Kidney (tissue), 14 donors: ENCODE measurements around the gene MYO1C. TPM values are rescaled to one million over a fixed set of nuclear protein-coding genes. Genes with fewer than 3 reads are reported as not detected.

ENCODE experiments used
- DNase-seq, 5 donors: peaks; one replicate each; pipeline ENCODE4 v3.0.0-alpha.2; 2013 to 2020
- FAIRE-seq: peaks from 2 replicates; lab custom pipeline; 2012; peaks lifted over from hg19 to GRCh38; lab: Jason Lieb, UNC
- H3K27ac ChIP-seq, 2 donors: one replicate each; pipeline ENCODE4 v1.7.0; 2013; ENCODE audit warnings: low read depth in 2 of 2, low read length in 2 of 2, inconsistent platforms in 1 of 2
- H3K27me3 ChIP-seq: one replicate; pipeline ENCODE4 v1.7.1; 2013; ENCODE audit warnings: low read length, inconsistent platforms; ENCODE audit not compliant: control insufficient read depth, insufficient read depth
- H3K36me3 ChIP-seq, 3 donors: one replicate each; pipeline versions ENCODE4 v1.7.0 to v1.7.1; 2013; ENCODE audit warnings: low read length in 3 of 3, control low read depth in 1 of 3, inconsistent platforms in 1 of 3; ENCODE audit not compliant: insufficient read depth in 3 of 3, control insufficient read depth in 2 of 3
- H3K4me1 ChIP-seq, 3 donors: one replicate each; pipeline versions ENCODE4 v1.7.0 to v1.7.1; 2013; ENCODE audit warnings: low read length in 3 of 3, inconsistent platforms in 1 of 3, low read depth in 1 of 3; ENCODE audit not compliant: control insufficient read depth in 2 of 3, insufficient read depth in 2 of 3
- H3K4me3 ChIP-seq, 3 donors: one replicate each; pipeline versions ENCODE4 v1.7.0 to v1.8.1; 2013; ENCODE audit warnings: low read length in 3 of 3, control low read depth in 1 of 3, inconsistent platforms in 1 of 3
- H3K9ac ChIP-seq, 3 donors: one replicate each; pipeline versions ENCODE4 v1.7.0 to v1.7.1; 2013; ENCODE audit warnings: low read length in 3 of 3, control low read depth in 1 of 3, inconsistent platforms in 1 of 3
- H3K9me3 ChIP-seq, 3 donors: one replicate each; pipeline versions ENCODE4 v1.7.0 to v1.7.1; 2013; ENCODE audit warnings: low read length in 3 of 3, control low read depth in 1 of 3, inconsistent platforms in 1 of 3; ENCODE audit not compliant: control insufficient read depth in 2 of 3, insufficient read depth in 1 of 3
- intact Hi-C: fragments of 100-400 bp; cut with DNase I; formaldehyde crosslinking; loops from one replicate; pipeline ENCODE4 v1.11.1; 2022
- polyA plus RNA-seq: library from polyadenylated mRNA; stranded (reverse); fragments of 350-450 nt; fragmentation: Illumina TruSeq; extraction: RNeasy Lipid Tissue Mini Kit (QIAGEN cat#74804); gene quantifications from one replicate; pipeline ENCODE4 v1.2.3, GENCODE V29; 2014; ENCODE audit warnings: low read depth, low replicate concordance; ENCODE audit not compliant: insufficient read depth
- total RNA-seq: library from RNA; stranded (reverse); fragmentation: NEBNext Ultra II Directional; extraction: Animal tissue kit (Norgen Biotek cat#: 25700); gene quantifications from one replicate; pipeline ENCODE4 v1.2.1, GENCODE V29; 2021
- TF ChIP-seq, protein P1 (sequence below): IDR thresholded peaks from 3 replicates; pipeline ENCODE4 v1.5.1; 2012; ENCODE audit warnings: mild to moderate bottlenecking, moderate library complexity, borderline replicate concordance; ENCODE audit not compliant: insufficient read depth; ENCODE audit errors: extremely low read depth
- donor health status: control.
- donor health status: control.
- donor health status: control.
- donor health status: control.
- donor health status: control.
- donor health status: DM: yes; HTN: yes; CAD: no.
- donor health status: Normal renal cell carcinoma (clear cell type).

Gene MYO1C
- total and polyA plus RNA-seq, 2 donors from 2014 or later = 62.7 to 225 TPM

DNA sequence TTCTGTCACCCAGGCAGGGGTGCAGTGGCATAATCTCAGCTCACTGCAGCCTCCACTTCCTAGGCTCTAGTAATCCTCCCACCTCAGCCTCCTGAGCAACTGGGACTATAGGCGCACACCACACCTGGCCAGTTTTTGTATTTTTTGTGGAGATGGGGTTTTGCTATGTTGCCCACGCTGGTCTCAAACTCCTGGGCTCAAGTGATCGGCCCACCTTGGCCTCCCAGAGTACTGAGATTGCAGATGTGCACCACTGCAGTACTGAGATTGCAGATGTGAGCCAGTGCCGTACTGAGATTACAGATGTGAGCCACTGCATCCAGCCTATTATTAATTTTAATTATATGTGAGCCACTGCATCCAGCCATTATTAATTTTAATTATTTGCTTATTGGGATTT lies 50.3 kb downstream of the MYO1C start:
- FAIRE-seq = no peak
- DNase-seq = no peak
- intact Hi-C loops = no loop called here
- Histone ChIP-seq H3K9ac (no peak overlapping the region), H3K4me3 (no peak overlapping the region), H3K9me3 (no peaks in the 10 kb centered on the region), H3K27me3 (no peaks in the 10 kb centered on the region), H3K36me3 (no peaks in the 10 kb centered on the region), H3K4me1 (peaks cover 0 to under 1% (median 0%) of the 10 kb centered on the region in 3 donors), H3K27ac (no peak overlapping the region)
- TF ChIP-seq, protein P1, sequence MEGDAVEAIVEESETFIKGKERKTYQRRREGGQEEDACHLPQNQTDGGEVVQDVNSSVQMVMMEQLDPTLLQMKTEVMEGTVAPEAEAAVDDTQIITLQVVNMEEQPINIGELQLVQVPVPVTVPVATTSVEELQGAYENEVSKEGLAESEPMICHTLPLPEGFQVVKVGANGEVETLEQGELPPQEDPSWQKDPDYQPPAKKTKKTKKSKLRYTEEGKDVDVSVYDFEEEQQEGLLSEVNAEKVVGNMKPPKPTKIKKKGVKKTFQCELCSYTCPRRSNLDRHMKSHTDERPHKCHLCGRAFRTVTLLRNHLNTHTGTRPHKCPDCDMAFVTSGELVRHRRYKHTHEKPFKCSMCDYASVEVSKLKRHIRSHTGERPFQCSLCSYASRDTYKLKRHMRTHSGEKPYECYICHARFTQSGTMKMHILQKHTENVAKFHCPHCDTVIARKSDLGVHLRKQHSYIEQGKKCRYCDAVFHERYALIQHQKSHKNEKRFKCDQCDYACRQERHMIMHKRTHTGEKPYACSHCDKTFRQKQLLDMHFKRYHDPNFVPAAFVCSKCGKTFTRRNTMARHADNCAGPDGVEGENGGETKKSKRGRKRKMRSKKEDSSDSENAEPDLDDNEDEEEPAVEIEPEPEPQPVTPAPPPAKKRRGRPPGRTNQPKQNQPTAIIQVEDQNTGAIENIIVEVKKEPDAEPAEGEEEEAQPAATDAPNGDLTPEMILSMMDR = no peak

GRCh38 chr17:1440921-1441320 lies 51.6 kb downstream of the MYO1C start:
- no peak overlapping the region for H3K9ac ChIP-seq
- H3K9me3 ChIP-seq = no peaks in the 10 kb centered on the region
- H3K36me3 ChIP-seq = peaks cover 0 to 7% (median 6%) of the 10 kb centered on the region in 3 donors
- no peak overlapping the region for H3K27ac ChIP-seq
- intact Hi-C loops = no loop called here
- H3K4me3 ChIP-seq = no peak overlapping the region
- TF ChIP-seq, protein P1 = no peak
- no peaks in the 10 kb centered on the region for H3K4me1 ChIP-seq
- FAIRE-seq = no peak
- H3K27me3 ChIP-seq = no peaks in the 10 kb centered on the region
- DNase-seq = no peak

GRCh38 chr17:1438593-1439083 lies 53.8 kb downstream of the MYO1C start:
- intact Hi-C loops = no loop called here
- Histone ChIP-seq H3K9ac (no peak overlapping the region), H3K27me3 (no peaks in the 10 kb centered on the region), H3K27ac (no peak overlapping the region), H3K4me3 (no peak overlapping the region), H3K9me3 (no peaks in the 10 kb centered on the region), H3K4me1 (no peaks in the 10 kb centered on the region), H3K36me3 (peaks cover 0 to 19% (median 14%) of the 10 kb centered on the region in 3 donors)
- DNase-seq = no peak
- TF ChIP-seq, protein P1 = no peak
- no peak for FAIRE-seq

GRCh38 chr17:1435326-1435725 lies 57.2 kb downstream of the MYO1C start:
- FAIRE-seq (no peak), DNase-seq (no peak)
- no peaks in the 10 kb centered on the region for H3K9me3 ChIP-seq
- H3K27ac ChIP-seq = no peak overlapping the region
- TF ChIP-seq, protein P1 = no peak
- no peak overlapping the region for H3K4me3 ChIP-seq
- no peak overlapping the region for H3K9ac ChIP-seq
- H3K27me3 ChIP-seq = no peaks in the 10 kb centered on the region
- intact Hi-C loops = no loop called here
- no peaks in the 10 kb centered on the region for H3K4me1 ChIP-seq
- H3K36me3 ChIP-seq = peaks cover 0 to 19% (median 19%) of the 10 kb centered on the region in 3 donors
